Neural progenitor cell (in vitro differentiated cells): ENCODE results near the gene BHLHE40.

Source experiments
- EZH2phosphoT487 ChIP-seq: fragments of 200-600 bp; sonication (generic); IDR thresholded peaks from 2 replicates; pipeline ENCODE4 v1.6.1; 2017; ENCODE audit warnings: antibody characterized with exemption
- TF ChIP-seq, protein P1 (sequence below): fragments of 200-600 bp; sonication (generic); IDR thresholded peaks from 2 replicates; pipeline ENCODE4 v1.5.1; 2017; ENCODE audit warnings: antibody characterized with exemption, mild to moderate bottlenecking

DNA sequence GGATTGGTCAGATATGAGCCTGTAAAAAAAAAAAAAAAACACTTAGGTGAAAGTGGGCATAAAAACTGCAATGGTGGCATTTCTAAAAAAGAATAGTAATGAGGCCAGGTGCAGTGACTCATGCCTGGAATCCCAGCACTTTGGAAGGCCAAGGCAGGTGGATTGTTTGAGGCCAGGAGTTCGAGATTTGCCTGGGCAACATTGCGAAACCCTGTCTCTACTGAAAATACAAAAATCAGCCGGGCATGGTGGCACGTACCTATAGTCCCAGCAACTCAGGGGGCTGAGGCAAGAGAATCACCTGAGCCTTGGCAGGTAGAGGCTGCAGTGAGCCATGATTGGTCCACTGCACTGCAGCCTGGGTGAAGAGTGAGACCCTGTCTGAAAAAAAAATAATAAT is 38.3 kb upstream of the BHLHE40 start:
- TF ChIP-seq, protein P1, sequence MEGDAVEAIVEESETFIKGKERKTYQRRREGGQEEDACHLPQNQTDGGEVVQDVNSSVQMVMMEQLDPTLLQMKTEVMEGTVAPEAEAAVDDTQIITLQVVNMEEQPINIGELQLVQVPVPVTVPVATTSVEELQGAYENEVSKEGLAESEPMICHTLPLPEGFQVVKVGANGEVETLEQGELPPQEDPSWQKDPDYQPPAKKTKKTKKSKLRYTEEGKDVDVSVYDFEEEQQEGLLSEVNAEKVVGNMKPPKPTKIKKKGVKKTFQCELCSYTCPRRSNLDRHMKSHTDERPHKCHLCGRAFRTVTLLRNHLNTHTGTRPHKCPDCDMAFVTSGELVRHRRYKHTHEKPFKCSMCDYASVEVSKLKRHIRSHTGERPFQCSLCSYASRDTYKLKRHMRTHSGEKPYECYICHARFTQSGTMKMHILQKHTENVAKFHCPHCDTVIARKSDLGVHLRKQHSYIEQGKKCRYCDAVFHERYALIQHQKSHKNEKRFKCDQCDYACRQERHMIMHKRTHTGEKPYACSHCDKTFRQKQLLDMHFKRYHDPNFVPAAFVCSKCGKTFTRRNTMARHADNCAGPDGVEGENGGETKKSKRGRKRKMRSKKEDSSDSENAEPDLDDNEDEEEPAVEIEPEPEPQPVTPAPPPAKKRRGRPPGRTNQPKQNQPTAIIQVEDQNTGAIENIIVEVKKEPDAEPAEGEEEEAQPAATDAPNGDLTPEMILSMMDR, result no peak
- no peak for TF ChIP-seq EZH2phosphoT487
